Measurements from ENCODE around the gene ERI2.
"Not testable (repeated sequence)": the region's sequence is repeated elsewhere in the genome, so short reads cannot be mapped to it uniquely, and the experiment has no call there.

Gene ERI2

DNA sequence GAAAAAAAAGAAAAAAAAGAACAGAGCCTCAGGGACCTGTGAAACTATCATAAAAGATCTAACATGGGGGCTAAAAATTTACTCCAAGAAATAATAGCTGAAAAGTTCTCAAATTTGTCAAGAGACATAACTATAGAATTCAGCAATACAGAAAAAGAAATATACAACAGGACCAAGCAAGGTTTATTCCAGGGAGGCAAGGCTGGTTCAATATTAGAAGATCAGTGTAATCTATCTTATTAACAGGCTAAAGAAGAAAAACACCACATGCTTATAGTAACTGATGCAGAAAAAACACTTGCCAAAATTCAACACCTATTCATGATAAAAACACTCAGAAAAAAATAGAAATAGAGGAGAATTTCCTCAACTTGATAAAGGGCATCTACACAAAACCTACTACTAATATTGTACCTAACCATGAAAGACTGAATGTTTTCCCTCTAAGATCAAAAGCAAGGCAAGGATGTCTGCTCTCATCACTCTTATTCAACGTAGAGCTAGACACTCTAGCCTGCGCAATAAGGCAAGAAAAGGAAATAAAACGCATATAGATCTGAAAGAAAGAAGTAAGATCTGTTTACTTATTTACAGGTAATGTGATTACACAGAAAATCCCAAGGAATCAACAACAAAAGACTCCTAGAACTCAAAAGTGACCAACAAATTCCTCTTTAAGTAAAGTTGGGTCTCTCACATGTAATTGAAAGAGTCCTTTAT is 43.7 kb downstream of the ERI2 start:
- no peak for DNase-seq

DNA sequence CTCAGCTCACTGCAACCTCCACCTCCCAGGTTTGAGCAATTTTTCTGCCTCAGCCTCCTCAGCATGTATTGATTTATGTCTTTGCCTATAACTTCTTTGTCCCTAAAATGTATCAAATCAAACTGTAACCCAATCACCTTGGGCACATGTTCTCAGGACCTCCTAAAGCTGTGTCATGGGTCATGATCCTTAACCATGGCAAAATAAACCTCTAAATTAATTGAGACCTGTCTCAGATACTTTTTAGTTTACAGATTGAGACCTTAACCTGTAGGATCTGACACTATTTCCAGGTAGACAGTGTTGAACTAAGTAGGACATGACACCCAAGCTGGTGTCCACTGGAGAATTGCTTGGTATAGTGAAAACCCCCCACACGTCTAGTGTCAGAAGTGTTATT is 45.1 kb downstream of the ERI2 start:
- no peak for DNase-seq

DNA sequence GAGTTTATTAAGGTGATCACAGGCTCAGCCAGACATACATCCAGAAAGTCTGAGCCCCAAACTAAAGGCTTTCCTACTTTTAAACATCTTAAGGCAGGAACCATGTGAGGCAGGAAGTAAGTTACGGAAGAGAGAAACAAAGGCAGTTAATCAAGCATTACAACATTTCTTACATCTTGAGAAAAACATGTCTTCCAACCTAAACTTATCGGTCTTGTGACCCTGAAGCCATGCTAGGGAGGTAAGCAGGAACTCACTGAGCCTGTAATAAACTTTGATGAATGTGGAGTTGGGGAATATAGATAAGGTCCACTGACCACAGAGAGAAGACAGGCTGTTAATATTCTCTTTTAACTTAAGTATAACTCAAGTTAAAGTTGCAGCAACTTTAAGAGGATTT is 45.9 kb downstream of the ERI2 start:
- DNase-seq = no peak

DNA sequence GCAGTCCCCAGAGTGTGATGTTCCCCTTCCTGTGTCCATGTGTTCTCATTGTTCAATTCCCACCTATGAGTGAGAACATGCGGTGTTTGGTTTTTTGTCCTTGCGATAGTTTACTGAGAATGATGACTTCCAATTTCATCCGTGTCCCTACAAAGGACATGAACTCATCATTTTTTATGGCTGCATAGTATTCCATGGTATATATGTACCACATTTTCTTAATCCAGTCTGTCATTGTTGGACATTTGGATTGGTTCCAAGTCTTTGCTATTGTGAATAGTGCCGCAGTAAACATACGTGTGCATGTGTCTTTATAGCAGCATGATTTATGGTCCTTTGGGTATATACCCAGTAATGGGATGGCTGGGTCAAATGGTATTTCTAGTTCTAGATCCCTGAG is 50.5 kb downstream of the ERI2 start:
- not testable (repeated sequence) for DNase-seq

DNA sequence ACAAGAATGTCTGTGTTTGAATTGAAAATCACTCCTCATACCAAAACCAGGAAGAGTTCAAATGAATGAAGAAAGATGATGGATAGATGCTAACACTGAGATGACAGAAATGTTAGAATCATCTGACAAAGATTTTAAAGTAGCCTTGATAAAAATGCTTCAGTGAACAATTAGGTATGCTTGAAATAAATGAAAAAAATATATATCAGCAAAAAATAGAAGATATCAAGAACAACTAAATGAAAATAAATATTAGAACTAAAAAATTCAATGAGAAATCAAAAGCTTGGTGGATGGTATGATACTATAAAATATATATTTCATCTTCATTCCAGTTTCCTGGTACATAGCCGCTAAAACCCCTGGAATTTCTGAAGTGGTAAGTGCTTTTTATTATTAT is 51.0 kb downstream of the ERI2 start:
- no peak for DNase-seq

DNA sequence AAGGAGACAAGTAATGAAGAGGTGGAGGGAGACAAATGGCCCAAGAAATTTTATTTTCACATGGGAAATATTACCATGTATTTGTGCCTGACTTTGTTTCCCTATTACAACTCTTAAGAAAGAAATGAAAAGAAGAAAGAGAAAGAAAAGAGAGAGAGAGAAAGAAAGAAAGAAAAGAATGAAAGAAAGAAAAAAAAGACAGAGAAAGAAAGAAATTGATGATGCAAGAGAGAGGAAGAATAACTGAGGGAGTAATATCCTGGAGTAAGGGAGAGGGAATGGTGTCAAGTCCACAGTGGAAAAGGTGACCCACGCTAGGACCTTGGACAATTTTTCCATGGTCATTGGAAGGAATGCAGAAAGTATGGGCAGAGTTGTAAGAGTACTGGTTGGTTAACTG is 52.5 kb downstream of the ERI2 start:
- DNase-seq = no peak

DNA sequence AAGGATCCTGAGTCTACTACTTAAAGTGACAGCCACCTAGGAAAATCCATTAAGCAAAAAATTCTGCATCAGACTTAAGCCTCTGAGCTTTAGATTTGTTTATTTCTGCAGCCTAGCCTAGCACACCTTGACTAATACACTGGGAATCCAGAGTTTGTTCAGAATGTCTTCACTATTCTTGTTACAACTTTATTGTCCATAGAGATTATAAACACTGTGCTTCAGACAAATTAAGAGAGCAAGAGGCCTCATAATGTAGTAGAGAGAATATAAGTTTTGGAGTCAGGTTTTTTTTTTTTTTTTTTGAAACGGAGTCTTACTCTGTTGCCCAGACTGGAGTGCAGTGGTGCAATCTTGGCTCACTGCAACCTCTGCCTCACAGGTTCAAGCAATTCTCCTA is 55.7 kb downstream of the ERI2 start:
- no peak for DNase-seq

DNA sequence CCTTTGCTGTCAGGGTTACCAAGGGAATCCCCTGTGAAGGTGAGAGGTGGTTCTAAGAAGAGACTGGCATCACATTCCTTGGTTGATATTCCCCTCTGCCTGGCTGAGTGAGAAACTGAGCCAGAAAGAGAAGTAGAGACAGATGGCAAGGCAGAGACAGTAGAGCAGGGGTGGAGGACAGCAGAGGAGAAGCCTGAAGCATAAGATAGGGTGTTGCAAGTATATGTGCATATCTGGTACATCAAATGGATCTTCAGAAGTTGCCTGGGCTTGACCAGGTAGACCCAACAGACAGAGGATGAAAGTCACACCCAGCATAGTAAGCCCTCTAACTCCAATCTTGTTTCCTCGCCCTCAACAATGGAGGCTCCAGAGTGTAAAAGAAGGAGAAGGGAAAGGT is 56.8 kb downstream of the ERI2 start:
- DNase-seq = no peak

DNA sequence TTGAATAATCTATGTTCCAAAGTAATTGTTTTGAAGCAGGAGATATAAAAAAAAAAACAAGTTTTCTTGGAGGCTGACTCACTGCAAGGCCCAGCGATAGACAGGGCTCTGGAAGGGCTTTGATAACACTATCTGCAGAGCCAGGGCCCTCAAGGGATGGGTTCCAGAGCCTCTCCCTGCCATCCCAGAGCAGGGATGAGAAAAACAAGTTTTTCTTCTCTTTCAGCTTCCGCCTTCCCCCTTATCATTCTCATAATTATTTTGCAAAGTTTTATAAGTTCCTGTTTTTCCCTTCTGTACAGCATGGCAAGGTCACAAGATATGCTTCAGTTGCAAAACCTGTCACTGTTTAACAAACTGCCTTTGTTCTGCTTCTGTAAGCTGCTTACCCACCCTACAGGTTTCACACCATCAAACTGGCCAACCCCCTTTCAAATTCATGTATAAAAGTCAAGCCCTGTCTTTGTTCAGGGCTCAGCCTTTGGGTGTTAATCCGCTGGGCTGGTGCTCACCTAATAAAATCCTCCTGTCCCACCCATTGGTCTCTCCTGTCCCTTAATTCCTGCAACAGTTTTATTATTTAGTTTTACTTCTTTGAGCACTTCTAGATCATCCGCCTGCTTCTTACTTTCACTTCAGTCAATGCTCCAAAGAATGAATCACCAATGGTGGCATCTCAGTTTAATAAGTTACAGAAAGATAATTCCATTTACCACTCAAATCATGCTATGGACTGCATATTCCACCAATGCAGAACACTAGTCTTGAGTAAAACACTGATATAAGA is 59.0 kb downstream of the ERI2 start:
- no peak for DNase-seq

DNA sequence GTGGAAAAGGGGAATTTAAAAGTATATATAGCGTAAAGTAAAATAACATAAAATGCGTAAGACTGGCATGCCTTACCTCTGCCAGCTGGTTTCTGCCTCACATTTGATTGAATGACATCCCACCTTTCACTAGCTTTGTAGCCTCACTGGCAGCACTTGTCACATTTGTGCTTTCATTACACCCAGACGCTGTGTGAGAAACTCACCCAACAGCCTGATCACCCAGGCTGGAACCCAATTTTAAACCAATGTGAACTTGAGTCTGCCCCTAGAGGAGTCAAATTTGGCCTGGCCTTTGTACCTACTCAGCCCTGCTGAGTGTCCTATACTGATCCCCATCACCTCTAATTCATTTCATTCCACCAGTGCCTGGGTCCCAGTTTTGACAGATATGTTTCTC is 59.8 kb downstream of the ERI2 start:
- no peak for DNase-seq

All from left hindlimb (tissue), 1 donor.